GM18519 (cell line): ENCODE results near the gene ZKSCAN8.

ENCODE experiments used
- ATAC-seq: cut with Tn5 transposase; IDR thresholded peaks from one replicate; pipeline ENCODE4 v1.9.1; 2021; ENCODE audit warnings: mild to moderate bottlenecking, moderate library complexity; ENCODE audit not compliant: unreplicated experiment, low FRiP score

Gene ZKSCAN8

GRCh38 chr6:28203201-28203600 is 61.5 kb downstream of the ZKSCAN8 start:
- no peak for ATAC-seq

DNA sequence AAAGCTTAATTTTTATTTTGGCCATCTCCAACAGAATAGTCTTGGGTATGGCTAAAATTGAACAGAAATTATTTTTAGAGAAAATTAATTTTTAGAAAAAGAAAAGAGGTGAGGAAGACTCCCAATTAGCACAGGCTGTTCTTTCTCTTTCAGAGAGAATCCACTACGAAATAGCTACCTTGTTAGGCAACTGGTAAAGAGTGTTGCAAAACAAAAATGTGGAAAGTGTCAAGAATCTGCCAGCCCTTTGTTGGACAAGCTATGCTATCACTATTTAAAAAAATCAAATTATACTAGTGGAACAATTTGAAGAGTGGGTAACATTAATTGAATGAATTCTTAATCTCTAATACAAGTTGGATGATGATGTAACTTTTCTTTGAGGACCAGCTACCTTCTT is 64.2 kb downstream of the ZKSCAN8 start:
- ATAC-seq = no peak

GRCh38 chr6:28206527-28206926 is 64.8 kb downstream of the ZKSCAN8 start:
- no peak for ATAC-seq

DNA sequence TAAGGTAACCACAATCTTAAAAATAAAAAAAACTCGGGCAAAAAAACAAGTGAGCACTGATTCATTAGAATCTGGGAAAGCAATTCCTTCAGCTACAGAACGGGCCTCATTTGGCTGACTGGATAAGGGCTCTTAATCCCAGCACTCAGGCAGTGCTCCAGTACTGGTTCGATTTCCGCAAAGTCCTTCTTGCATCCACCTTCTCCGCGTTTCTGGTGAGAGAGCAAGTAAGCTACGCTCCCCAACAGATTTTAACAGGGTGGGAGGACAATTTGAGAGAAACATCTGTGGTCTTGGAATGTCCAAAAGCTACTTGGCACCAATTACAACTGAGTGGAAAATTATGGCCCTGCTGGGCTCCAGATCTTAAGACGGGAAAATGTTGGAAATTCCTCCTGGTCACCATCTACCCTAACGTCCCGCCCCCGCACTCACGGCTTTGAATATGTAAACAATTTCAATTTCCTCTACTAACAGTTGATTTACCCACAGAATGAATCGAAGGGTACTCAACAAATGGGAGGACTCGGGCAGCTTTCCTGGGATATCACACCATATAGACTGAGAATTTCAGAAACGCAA is 65.3 kb downstream of the ZKSCAN8 start:
- ATAC-seq = no peak

GRCh38 chr6:28207510-28208110 is 65.9 kb downstream of the ZKSCAN8 start:
- ATAC-seq = no peak

DNA sequence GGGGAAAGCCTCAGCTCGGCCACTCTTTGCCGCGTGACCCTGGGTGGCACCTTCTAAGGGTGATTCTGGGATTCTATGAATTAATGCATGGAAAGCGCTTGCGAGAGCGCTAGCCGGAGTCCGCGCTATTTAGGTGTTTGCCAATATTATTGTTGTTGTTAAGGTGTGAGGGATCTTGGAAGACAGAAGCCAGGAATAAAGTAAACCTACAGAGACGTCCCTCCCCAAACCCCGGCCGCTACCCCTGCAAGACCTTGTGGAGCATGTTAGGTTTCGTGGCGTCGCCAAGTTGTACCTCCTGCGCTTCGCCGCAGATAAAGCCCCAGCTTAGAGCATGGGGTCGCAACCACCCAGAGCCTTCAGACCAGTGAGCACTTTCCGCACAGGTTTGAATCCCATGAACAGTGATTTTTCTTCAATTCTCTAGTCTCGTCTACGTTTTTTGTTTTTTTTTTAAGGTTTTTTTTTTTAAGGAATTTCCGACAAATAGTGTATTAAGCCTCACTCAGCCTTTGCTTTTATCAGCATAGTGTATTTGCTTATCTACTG is 66.5 kb downstream of the ZKSCAN8 start:
- no peak for ATAC-seq
